Lower lobe of right lung (tissue), 2 donors: ENCODE results near the gene MFNG. TPM values are rescaled to one million over a fixed set of nuclear protein-coding genes. Genes with fewer than 3 reads are reported as not detected.

Experiments
- ATAC-seq, 2 donors: fragments of 200-7000 bp; cut with Tn5 transposase; one replicate each; pipeline ENCODE4 v1.9.1; 2020 to 2022; ENCODE audit warnings: mild to moderate bottlenecking in 2 of 2, moderate library complexity in 2 of 2
- DNase-seq: peaks from one replicate; pipeline ENCODE4 v3.0.0-alpha.2; 2020
- H3K27ac ChIP-seq: fragments of 200-600 bp; one replicate; pipeline ENCODE4 v1.8.0; 2022
- H3K27me3 ChIP-seq: fragments of 200-600 bp; one replicate; pipeline ENCODE4 v1.8.0; 2022; ENCODE audit warnings: low read depth
- H3K36me3 ChIP-seq: fragments of 200-600 bp; one replicate; pipeline ENCODE4 v1.8.0; 2022; ENCODE audit warnings: mild to moderate bottlenecking
- H3K4me1 ChIP-seq: fragments of 200-600 bp; one replicate; pipeline ENCODE4 v1.8.0; 2022
- H3K4me3 ChIP-seq: fragments of 200-600 bp; one replicate; pipeline ENCODE4 v1.8.0; 2022; ENCODE audit warnings: mild to moderate bottlenecking
- H3K9me3 ChIP-seq: fragments of 200-600 bp; one replicate; pipeline ENCODE4 v1.8.0; 2022
- intact Hi-C: fragments of 100-400 bp; cut with DNase I; formaldehyde crosslinking; loops from one replicate; pipeline ENCODE4 v1.11.0; 2022
- total RNA-seq: library from RNA; stranded (reverse); fragmentation: NEBNext Ultra II Directional; extraction: Animal tissue kit (Norgen Biotek cat#: 25700); gene quantifications from one replicate; pipeline ENCODE4 v1.2.1, GENCODE V29; 2021
- TF ChIP-seq, protein P1 (sequence below): fragments of 200-600 bp; IDR thresholded peaks from one replicate; pipeline ENCODE4 v1.8.0; 2022; ENCODE audit warnings: antibody characterized with exemption, mild to moderate bottlenecking
- donor health status: DM: no; HTN: yes; CAD: no; lungs with severe emphysema.

MFNG gene
- total RNA-seq, 1 donor from 2014 or later: 71.0 TPM

DNA sequence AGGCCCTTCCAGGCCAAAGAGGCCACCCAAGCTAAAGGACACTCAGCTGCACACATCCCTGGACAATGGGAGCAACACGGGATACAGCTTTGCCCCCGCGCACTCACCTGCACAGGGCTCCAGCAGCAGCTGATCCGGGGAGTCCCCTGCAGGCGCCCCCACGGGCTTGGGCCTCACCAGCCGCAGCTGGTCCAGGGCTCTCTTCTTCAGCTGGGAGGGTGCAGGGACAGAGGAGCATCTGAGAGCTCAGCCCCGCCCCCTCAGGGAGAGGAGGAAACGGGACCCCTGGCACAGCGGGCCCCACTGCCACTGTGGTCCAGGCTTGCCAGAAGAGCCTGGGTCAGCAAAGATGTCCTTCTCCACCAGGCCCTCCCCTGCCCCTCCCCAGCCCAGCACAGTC lies 7.8 kb upstream of the MFNG start:
- DNase-seq: no peak
- peaks cover 12% of the 10 kb centered on the region for H3K4me1 ChIP-seq
- ATAC-seq: no peak
- H3K27ac ChIP-seq: no peak overlapping the region
- no peaks in the 10 kb centered on the region for H3K9me3 ChIP-seq
- H3K36me3 ChIP-seq: peaks cover 7% of the 10 kb centered on the region
- no peak overlapping the region for H3K4me3 ChIP-seq
- TF ChIP-seq, protein P1, sequence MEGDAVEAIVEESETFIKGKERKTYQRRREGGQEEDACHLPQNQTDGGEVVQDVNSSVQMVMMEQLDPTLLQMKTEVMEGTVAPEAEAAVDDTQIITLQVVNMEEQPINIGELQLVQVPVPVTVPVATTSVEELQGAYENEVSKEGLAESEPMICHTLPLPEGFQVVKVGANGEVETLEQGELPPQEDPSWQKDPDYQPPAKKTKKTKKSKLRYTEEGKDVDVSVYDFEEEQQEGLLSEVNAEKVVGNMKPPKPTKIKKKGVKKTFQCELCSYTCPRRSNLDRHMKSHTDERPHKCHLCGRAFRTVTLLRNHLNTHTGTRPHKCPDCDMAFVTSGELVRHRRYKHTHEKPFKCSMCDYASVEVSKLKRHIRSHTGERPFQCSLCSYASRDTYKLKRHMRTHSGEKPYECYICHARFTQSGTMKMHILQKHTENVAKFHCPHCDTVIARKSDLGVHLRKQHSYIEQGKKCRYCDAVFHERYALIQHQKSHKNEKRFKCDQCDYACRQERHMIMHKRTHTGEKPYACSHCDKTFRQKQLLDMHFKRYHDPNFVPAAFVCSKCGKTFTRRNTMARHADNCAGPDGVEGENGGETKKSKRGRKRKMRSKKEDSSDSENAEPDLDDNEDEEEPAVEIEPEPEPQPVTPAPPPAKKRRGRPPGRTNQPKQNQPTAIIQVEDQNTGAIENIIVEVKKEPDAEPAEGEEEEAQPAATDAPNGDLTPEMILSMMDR: no peak
- no peaks in the 10 kb centered on the region for H3K27me3 ChIP-seq
- intact Hi-C loops: no loop called here

DNA sequence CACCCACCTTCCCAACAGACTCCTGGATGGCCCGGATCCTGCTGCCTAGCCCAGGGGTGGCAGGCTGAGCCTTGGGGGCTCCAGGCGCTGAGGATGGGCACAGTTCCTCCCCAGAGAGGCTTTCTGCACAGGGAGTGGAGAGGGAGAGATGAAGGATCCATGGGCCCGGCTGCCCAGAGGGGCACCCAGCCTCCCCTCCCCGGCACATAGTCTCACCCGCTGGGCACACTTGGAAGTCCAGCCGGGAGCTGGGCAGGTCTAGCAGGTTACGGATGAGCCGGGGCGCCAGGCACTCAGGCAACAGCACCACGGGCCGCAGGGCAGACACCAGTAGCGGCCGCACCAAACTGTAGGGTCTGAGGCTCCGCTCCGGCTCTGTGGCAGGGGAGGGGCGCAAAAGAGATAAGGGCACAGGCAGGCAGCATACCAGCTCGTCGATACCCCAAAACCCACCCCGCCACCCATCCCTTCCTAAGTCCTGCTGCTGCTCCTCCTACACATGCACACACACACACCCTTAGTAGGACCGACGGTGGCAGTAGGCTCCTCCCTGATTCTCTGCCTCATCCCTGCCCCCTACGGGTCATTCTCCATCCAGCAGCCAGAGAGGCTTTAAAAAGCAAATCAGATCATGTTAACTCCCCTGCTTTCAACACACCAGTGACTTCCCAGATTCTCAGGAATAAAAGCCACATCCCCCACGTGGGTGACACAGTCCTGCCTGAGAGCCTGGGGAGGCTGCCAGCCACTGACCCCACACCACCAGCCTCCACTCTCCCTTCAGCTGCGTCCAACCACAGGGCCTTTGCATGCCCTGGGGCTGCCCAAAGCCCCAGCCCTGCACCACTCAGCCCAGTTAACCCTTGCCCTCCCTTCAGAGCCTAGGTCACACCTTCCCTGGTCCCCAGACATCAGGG lies 6.5 kb upstream of the MFNG start:
- no peak overlapping the region for H3K27ac ChIP-seq
- no peak overlapping the region for H3K4me3 ChIP-seq
- H3K27me3 ChIP-seq: no peaks in the 10 kb centered on the region
- peaks cover 7% of the 10 kb centered on the region for H3K36me3 ChIP-seq
- ATAC-seq (peak; percentile 59 to 61), DNase-seq (peak; percentile 64)
- TF ChIP-seq, protein P1: peak; percentile 35
- intact Hi-C loops: no loop called here
- H3K4me1 ChIP-seq: peaks cover 4% of the 10 kb centered on the region
- H3K9me3 ChIP-seq: no peaks in the 10 kb centered on the region

DNA sequence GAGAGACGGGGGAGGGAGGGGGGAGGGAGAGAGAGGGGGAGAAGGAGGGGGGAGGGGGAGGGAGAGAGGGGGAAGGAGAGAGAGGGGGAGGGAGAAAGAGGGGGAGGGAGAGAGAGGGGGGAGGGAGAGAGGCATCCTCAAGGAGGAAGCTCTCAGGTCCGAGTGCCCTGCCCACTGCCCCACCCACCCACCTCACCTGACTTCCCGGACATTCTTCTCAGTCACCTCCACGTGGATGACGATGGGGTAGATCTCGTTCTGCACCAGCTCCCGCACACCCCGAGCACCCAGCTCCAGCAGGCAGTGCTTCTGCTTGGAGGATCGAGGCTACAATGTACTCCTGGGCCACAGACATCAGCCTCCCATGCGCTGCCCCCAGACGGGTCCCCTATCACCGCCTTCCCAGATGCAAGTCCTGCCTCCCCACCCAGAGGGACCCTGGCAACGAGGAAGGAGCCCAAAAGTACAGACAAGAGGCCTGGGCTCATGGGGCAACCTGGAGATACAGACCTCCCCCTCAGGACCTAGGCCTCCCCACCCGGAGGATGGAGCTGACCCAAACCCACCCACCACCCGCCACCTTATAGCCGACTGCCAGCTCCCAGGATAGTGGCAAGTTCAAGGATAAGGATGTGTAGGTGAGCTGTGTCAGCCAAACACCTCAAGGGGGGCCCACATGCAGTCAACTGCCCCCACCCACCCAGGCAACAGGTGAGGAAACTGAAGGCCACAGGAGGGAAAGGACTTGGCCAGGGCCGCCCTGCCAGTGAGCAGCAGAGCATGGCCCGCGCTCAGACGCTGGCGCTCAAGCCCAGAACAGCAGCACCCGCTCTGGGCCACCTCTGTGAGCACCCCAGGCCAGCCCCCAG lies 5.6 kb upstream of the MFNG start:
- H3K27me3 ChIP-seq: no peaks in the 10 kb centered on the region
- TF ChIP-seq, protein P1: no peak
- H3K4me1 ChIP-seq: peaks cover 9% of the 10 kb centered on the region
- intact Hi-C loops: no loop called here
- no peaks in the 10 kb centered on the region for H3K9me3 ChIP-seq
- DNase-seq (no peak), ATAC-seq (no peak)
- H3K4me3 ChIP-seq: no peak overlapping the region
- H3K36me3 ChIP-seq: peaks cover 7% of the 10 kb centered on the region
- no peak overlapping the region for H3K27ac ChIP-seq

DNA sequence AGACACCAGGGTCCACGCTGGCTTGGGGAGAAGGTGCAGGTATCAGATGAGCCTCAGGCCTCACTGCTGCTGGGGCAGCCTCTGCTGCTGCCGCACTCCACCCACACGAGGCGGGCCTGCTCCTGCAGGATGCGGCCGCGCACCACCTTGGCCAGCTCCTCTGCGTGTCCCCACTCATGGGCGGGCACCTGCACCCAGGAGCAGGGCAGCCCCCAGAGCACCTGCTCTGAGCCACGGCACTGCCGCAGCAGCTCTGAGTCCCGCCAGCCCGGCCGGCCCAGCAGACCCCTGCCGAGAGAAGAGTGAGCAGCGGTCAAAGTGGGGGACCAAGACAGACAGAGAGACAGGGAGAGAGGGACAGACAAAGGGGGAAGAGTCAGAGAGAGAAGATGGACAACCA lies 4.9 kb upstream of the MFNG start:
- no peak for ATAC-seq
- intact Hi-C loops: no loop called here
- H3K36me3 ChIP-seq: peaks cover 6% of the 10 kb centered on the region
- TF ChIP-seq, protein P1: no peak
- H3K27ac ChIP-seq: no peak overlapping the region
- peaks cover 15% of the 10 kb centered on the region for H3K4me1 ChIP-seq
- no peak for DNase-seq
- H3K4me3 ChIP-seq: no peak overlapping the region
- no peaks in the 10 kb centered on the region for H3K9me3 ChIP-seq
- H3K27me3 ChIP-seq: no peaks in the 10 kb centered on the region

DNA sequence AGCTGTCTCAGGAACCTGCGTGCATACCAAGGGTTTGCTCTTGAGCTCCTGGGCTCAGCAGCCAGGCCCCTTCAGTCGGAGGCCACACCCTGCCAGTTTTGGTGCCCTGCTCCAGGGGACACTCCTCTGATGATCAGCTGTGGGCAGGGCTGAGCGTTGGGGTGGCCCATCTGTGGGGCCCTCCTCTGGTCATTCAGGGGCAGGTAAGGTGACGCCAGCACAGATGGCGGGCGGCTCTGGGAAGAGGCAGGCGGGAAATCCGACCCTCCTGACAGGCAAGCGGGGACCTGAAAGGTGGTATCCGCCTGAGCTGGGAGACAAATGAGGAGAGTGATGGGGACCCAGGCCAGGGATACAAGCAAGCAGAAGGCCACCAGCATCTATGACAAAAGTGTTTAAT lies 3.8 kb upstream of the MFNG start:
- intact Hi-C loops: no loop called here
- no peak for ATAC-seq

More for the DNA sequence above, 3.8 kb upstream of the MFNG start:
- no peaks in the 10 kb centered on the region for H3K9me3 ChIP-seq
- DNase-seq: no peak
- TF ChIP-seq, protein P1: no peak
- H3K4me3 ChIP-seq: no peak overlapping the region
- H3K36me3 ChIP-seq: no peaks in the 10 kb centered on the region
- H3K27ac ChIP-seq: no peak overlapping the region
- peaks cover 18% of the 10 kb centered on the region for H3K4me1 ChIP-seq
- no peaks in the 10 kb centered on the region for H3K27me3 ChIP-seq
